NK-92 (cell line): ENCODE data around the gene POU2AF2.
"Not testable (repeated sequence)": the region's sequence is repeated elsewhere in the genome, so short reads cannot be mapped to it uniquely, and the experiment has no call there.

Experiments used
- DNase-seq: peaks from one replicate; lab custom pipeline; 2025; ENCODE audit not compliant: unreplicated experiment; lab: John Stamatoyannopoulos, UW

Gene POU2AF2

GRCh38 chr11:111301004-111301841, 55.7 kb downstream of the POU2AF2 start:
- no peak for DNase-seq

GRCh38 chr11:111301842-111302118, 56.3 kb downstream of the POU2AF2 start:
- no peak for DNase-seq

GRCh38 chr11:111302298-111302697, 56.8 kb downstream of the POU2AF2 start:
- no peak for DNase-seq

GRCh38 chr11:111303461-111303860, 57.9 kb downstream of the POU2AF2 start:
- DNase-seq = no peak

GRCh38 chr11:111305162-111305802, 59.8 kb downstream of the POU2AF2 start:
- no peak for DNase-seq

- DNase-seq = no peak
Observed at GRCh38 chr11:111305876-111306275, 60.4 kb downstream of the POU2AF2 start.

- DNase-seq = no peak
Observed at GRCh38 chr11:111306321-111306720, 60.8 kb downstream of the POU2AF2 start.

- DNase-seq = no peak
Observed at GRCh38 chr11:111307472-111308108, 62.1 kb downstream of the POU2AF2 start.

GRCh38 chr11:111308140-111308539, 62.6 kb downstream of the POU2AF2 start:
- no peak for DNase-seq

- no peak for DNase-seq
Observed at GRCh38 chr11:111309215-111309915, 63.8 kb downstream of the POU2AF2 start.

- DNase-seq = no peak
Observed at GRCh38 chr11:111310088-111310487, 64.6 kb downstream of the POU2AF2 start.

GRCh38 chr11:111310723-111311122, 65.2 kb downstream of the POU2AF2 start:
- DNase-seq = no peak

GRCh38 chr11:111312076-111312475, 66.6 kb downstream of the POU2AF2 start:
- DNase-seq = no peak

- DNase-seq = no peak
Observed at GRCh38 chr11:111319296-111319695, 73.8 kb downstream of the POU2AF2 start.

GRCh38 chr11:111320199-111320598, 74.7 kb downstream of the POU2AF2 start:
- DNase-seq = not testable (repeated sequence)

GRCh38 chr11:111320728-111321568, 75.4 kb downstream of the POU2AF2 start:
- no peak for DNase-seq

GRCh38 chr11:111322534-111322933, 77.0 kb downstream of the POU2AF2 start:
- no peak for DNase-seq

GRCh38 chr11:111324277-111324720, 78.8 kb downstream of the POU2AF2 start:
- DNase-seq = no peak

GRCh38 chr11:111325259-111325658, 79.7 kb downstream of the POU2AF2 start:
- no peak for DNase-seq

GRCh38 chr11:111326824-111327223, 81.3 kb downstream of the POU2AF2 start:
- no peak for DNase-seq
